Stimulated activated CD4-positive, alpha-beta T cell treated with anti-CD3 and anti-CD28 coated beads, TNF-alpha, amount 100 ng/mL, for 4 hours (primary cell): ENCODE measurements around the gene ANKRD39.

Source experiments
- DNase-seq, 3 experiments: peaks; one replicate each; pipeline ENCODE4 v3.0.0-alpha.2; 2020; ENCODE audit warnings: low read depth in 3 of 3

The ANKRD39 gene

GRCh38 chr2:96859099-96859649, 1.4 kb upstream of the ANKRD39 start:
- DNase-seq, result no peak

GRCh38 chr2:96856776-96857666, 795 bp downstream of the ANKRD39 start:
- no peak for DNase-seq

- DNase-seq, result no peak
Observed at GRCh38 chr2:96853321-96853720, 4.5 kb downstream of the ANKRD39 start.

GRCh38 chr2:96852667-96853066, 5.1 kb downstream of the ANKRD39 start:
- DNase-seq, result no peak

GRCh38 chr2:96848264-96848663, 9.6 kb downstream of the ANKRD39 start:
- no peak for DNase-seq

- DNase-seq, result no peak
Observed at GRCh38 chr2:96847586-96847985, 10.2 kb downstream of the ANKRD39 start.

- no peak for DNase-seq
Observed at GRCh38 chr2:96846825-96847224, 11.0 kb downstream of the ANKRD39 start.

- DNase-seq, result no peak
Observed at GRCh38 chr2:96844405-96844808, 13.4 kb downstream of the ANKRD39 start.

GRCh38 chr2:96843538-96844268, 14.1 kb downstream of the ANKRD39 start, which contains the start of gene ANKRD23:
ANKRD23 (minus strand) TSS chr2:96844021; CDS start chr2:96843992, 29 bp downstream.
- DNase-seq, result no peak

GRCh38 chr2:96842600-96842999, 15.2 kb downstream of the ANKRD39 start:
- DNase-seq, result no peak

- DNase-seq, result no peak
Observed at GRCh38 chr2:96841701-96842495, 15.9 kb downstream of the ANKRD39 start.

GRCh38 chr2:96839875-96840850, 17.7 kb downstream of the ANKRD39 start:
- DNase-seq, result no peak

GRCh38 chr2:96839293-96839874, 18.4 kb downstream of the ANKRD39 start:
- peak; percentile 55 to 63 (median 57) for DNase-seq

- no peak for DNase-seq
Observed at GRCh38 chr2:96838345-96839292, 19.2 kb downstream of the ANKRD39 start.

- no peak for DNase-seq
Observed at GRCh38 chr2:96837575-96837974, 20.2 kb downstream of the ANKRD39 start.

GRCh38 chr2:96835830-96836229, 22.0 kb downstream of the ANKRD39 start:
- no peak for DNase-seq

- DNase-seq, result no peak
Observed at GRCh38 chr2:96832754-96833507, 24.9 kb downstream of the ANKRD39 start.

- no peak for DNase-seq
Observed at GRCh38 chr2:96832408-96832753, 25.4 kb downstream of the ANKRD39 start.
